ENCODE results near the gene FHOD1.

The FHOD1 gene

GRCh38 chr16:67271446-67271845 is 24.2 kb upstream of the FHOD1 start:
- no peak for TF ChIP-seq CTCF (IDR thresholded peaks at IDR 0.05; ENCODE audit: low read depth, low read length)
- DNase-seq (ENCODE audit: extremely low read depth, low read depth): no peak

GRCh38 chr16:67270931-67271338 is 23.7 kb upstream of the FHOD1 start:
- no peak for TF ChIP-seq CTCF (IDR thresholded peaks at IDR 0.05; ENCODE audit: low read depth, low read length)
- DNase-seq (ENCODE audit: extremely low read depth, low read depth): no peak

GRCh38 chr16:67269766-67270165 is 22.5 kb upstream of the FHOD1 start:
- TF ChIP-seq CTCF (IDR thresholded peaks at IDR 0.05; ENCODE audit: low read depth, low read length): no peak
- DNase-seq (ENCODE audit: extremely low read depth, low read depth): no peak

GRCh38 chr16:67268136-67268579 is 20.9 kb upstream of the FHOD1 start:
- TF ChIP-seq CTCF (IDR thresholded peaks at IDR 0.05; ENCODE audit: low read depth, low read length): no peak

GRCh38 chr16:67265834-67266233 is 18.6 kb upstream of the FHOD1 start:
- no peak for DNase-seq (ENCODE audit: extremely low read depth, low read depth)
- TF ChIP-seq CTCF (IDR thresholded peaks at IDR 0.05; ENCODE audit: low read depth, low read length): no peak

More at GRCh38 chr16:67268136-67268579, 20.9 kb upstream of the FHOD1 start:
- DNase-seq (ENCODE audit: extremely low read depth, low read depth): peak; percentile 92

GRCh38 chr16:67264866-67265265 is 17.6 kb upstream of the FHOD1 start:
- DNase-seq (ENCODE audit: extremely low read depth, low read depth): no peak
- no peak for TF ChIP-seq CTCF (IDR thresholded peaks at IDR 0.05; ENCODE audit: low read depth, low read length)

GRCh38 chr16:67264277-67264676 is 17.0 kb upstream of the FHOD1 start:
- no peak for DNase-seq (ENCODE audit: extremely low read depth, low read depth)
- TF ChIP-seq CTCF (IDR thresholded peaks at IDR 0.05; ENCODE audit: low read depth, low read length): no peak
